ENCODE results near the gene ZFP64. TPM values are rescaled to one million over a fixed set of nuclear protein-coding genes. Genes with fewer than 3 reads are reported as not detected.
"Not testable (repeated sequence)": the region's sequence is repeated elsewhere in the genome, so short reads cannot be mapped to it uniquely, and the experiment has no call there.

Gene ZFP64
- total and polyA plus RNA-seq, 2 of the 4 experiments (the other 2 are of a cell fraction) = 14.3 to 17.1 TPM

DNA sequence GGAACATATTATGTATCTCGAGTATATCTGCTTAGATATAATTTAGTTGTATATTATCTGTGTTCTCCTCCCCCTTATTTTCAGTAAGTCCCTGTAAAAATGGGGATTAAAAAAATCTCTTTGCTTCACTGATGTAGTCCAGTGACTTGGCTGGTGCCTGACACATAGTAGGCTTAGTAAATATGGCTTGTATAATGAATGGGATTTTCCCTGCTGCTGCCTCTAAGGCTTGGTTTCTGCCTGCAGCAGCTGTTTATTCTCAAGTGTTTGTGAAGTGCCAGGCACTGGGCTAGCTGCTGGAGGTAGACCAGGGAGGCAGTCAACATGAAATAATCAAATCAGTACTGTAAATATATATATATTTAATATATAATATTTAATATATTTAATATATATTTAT, 1.6 kb upstream of the ZFP64 start:
- H3K4me3 ChIP-seq (ENCODE audit: insufficient read depth, low read depth, low read length) = no peak overlapping the region
- H3K4me2 ChIP-seq (ENCODE audit: low read depth, low read length) = no peak overlapping the region
- dilution Hi-C loops (cut with HindIII; ENCODE audit: low sequenced_read_pairs, unreplicated experiment) (no loop called here), intact Hi-C loops (cut with micrococcal nuclease) (no loop called here), in situ Hi-C loops (cut with MboI; ENCODE audit: low sequenced_read_pairs) (no loop called here)
- H3K56ac ChIP-seq (ENCODE audit: extremely low read depth, insufficient read depth, low read length) = no peak overlapping the region
- BruUV-seq (replicated peaks) = no TSS peak
- ATAC-seq (ENCODE audit: low read depth) = no peak
- no peak overlapping the region for H2AFZ ChIP-seq (replicated peaks; ENCODE audit: low read length, poor library complexity)
- H3K9me3 ChIP-seq (ENCODE audit: control insufficient read depth, insufficient read depth, low read length) = no peaks in the 10 kb centered on the region
- H3K23ac ChIP-seq (ENCODE audit: low read depth, low read length) = no peak overlapping the region
- H2BK20ac ChIP-seq (ENCODE audit: low read depth, low read length) = no peak overlapping the region
- no peak overlapping the region for H4K8ac ChIP-seq (ENCODE audit: low read depth in 2 of 2, low read length in 2 of 2)
- no peaks in the 10 kb centered on the region for H3K9me1 ChIP-seq (ENCODE audit: insufficient read depth, low read length)
- H3K36me3 ChIP-seq (ENCODE audit: control insufficient read depth, insufficient read depth, low read length) = no peaks in the 10 kb centered on the region
- ChIA-PET CTCF (no interaction called here), POLR2A (ENCODE audit: unreplicated experiment) (no interaction called here)
- TF ChIP-seq RFX5 (IDR thresholded peaks at IDR 0.05; ENCODE audit: low read depth, low read length) (no peak), MAZ (IDR thresholded peaks at IDR 0.05; ENCODE audit: borderline replicate concordance, low read depth, low read length) (no peak), CHD1 (IDR thresholded peaks at IDR 0.05; ENCODE audit: low read depth, low read length) (no peak), CEBPB (IDR thresholded peaks at IDR 0.05; ENCODE audit: low read depth, low read length) (no peak)
- TF ChIP-seq, protein P1, sequence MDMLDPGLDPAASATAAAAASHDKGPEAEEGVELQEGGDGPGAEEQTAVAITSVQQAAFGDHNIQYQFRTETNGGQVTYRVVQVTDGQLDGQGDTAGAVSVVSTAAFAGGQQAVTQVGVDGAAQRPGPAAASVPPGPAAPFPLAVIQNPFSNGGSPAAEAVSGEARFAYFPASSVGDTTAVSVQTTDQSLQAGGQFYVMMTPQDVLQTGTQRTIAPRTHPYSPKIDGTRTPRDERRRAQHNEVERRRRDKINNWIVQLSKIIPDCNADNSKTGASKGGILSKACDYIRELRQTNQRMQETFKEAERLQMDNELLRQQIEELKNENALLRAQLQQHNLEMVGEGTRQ (IDR thresholded peaks at IDR 0.05; ENCODE audit: low read depth, low read length) = no peak
- H3K4ac ChIP-seq (ENCODE audit: low read depth, low read length) = no peak overlapping the region
- H3K4me1 ChIP-seq (ENCODE audit: control insufficient read depth, insufficient read depth, low read length) = peaks cover 2% of the 10 kb centered on the region; the same call in 1 of the 2 replicates
- H4K20me1 ChIP-seq (ENCODE audit: insufficient read depth, low read length) = peaks cover 4% of the 10 kb centered on the region; the same call in 1 of the 2 replicates
- no peak overlapping the region for H2AK9ac ChIP-seq (replicated peaks; ENCODE audit: low read depth, low read length, poor library complexity)
- H3K9ac ChIP-seq (ENCODE audit: low read depth, low read length) = no peak overlapping the region
- no peak overlapping the region for H2BK15ac ChIP-seq (ENCODE audit: low read depth, low read length)
- no peak overlapping the region for H3K14ac ChIP-seq (replicated peaks; ENCODE audit: low read depth, low read length)
- H2BK5ac ChIP-seq (ENCODE audit: low read depth, low read length, poor library complexity, severe bottlenecking) = no peak overlapping the region
- H2AK5ac ChIP-seq (ENCODE audit: low read depth, low read length) = no peak overlapping the region
- H3K79me1 ChIP-seq (ENCODE audit: low read depth in 1 of 2, low read length in 2 of 2) = peaks cover 8 to 20% of the 10 kb centered on the region in 2 experiments; a peak in 3 of 4 replicates
- H3K27ac ChIP-seq (ENCODE audit: insufficient read depth, low read length) = no peak overlapping the region
- DNase-seq = no peak
- no peak overlapping the region for H4K91ac ChIP-seq (ENCODE audit: insufficient read depth, low read depth, low read length)
- no peak overlapping the region for H2BK120ac ChIP-seq (ENCODE audit: low read depth, low read length)
- no peaks in the 10 kb centered on the region; the same call in 1 of the 2 replicates for H3K27me3 ChIP-seq (ENCODE audit: control insufficient read depth, insufficient read depth, low read length)
- no peak overlapping the region for H4K5ac ChIP-seq (ENCODE audit: low read depth, low read length)
- H3K18ac ChIP-seq (ENCODE audit: low read depth, low read length) = no peak overlapping the region
- WGBS, 2 experiments (ENCODE audit: extremely low coverage in 2 of 2, insufficient read length in 1 of 2) = no CpG with 5 or more reads among the region's 1 CpG

DNA sequence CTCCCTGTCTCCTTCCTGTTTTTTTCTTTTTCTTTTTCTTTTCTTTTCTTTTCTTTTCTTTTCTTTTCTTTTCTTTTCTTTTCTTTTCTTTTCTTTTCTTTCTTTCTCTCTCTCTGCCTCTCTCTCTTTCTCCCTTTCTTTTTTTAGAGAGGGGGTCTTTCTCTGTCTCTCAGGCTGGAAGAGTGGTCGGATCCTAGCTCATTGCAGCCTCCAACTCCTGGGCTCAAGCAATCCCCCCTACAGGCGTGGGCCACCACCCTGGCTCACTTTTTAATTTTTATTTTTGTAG, 1.1 kb upstream of the ZFP64 start:
- H2BK5ac ChIP-seq (ENCODE audit: low read depth, low read length, poor library complexity, severe bottlenecking); ATAC-seq (ENCODE audit: low read depth); H3K14ac ChIP-seq (replicated peaks; ENCODE audit: low read depth, low read length); H3K27me3 ChIP-seq (ENCODE audit: control insufficient read depth, insufficient read depth, low read length); H3K4me1 ChIP-seq (ENCODE audit: control insufficient read depth, insufficient read depth, low read length); H3K36me3 ChIP-seq (ENCODE audit: control insufficient read depth, insufficient read depth, low read length); H2BK20ac ChIP-seq (ENCODE audit: low read depth, low read length); H4K91ac ChIP-seq (ENCODE audit: insufficient read depth, low read depth, low read length); dilution Hi-C loops (cut with HindIII; ENCODE audit: low sequenced_read_pairs, unreplicated experiment); H3K4ac ChIP-seq (ENCODE audit: low read depth, low read length); in situ Hi-C loops (cut with MboI; ENCODE audit: low sequenced_read_pairs); intact Hi-C loops (cut with micrococcal nuclease); POLR2A ChIA-PET (ENCODE audit: unreplicated experiment); H2AFZ ChIP-seq (replicated peaks; ENCODE audit: low read length, poor library complexity); H3K27ac ChIP-seq (ENCODE audit: insufficient read depth, low read length); H2AK5ac ChIP-seq (ENCODE audit: low read depth, low read length); H3K23ac ChIP-seq (ENCODE audit: low read depth, low read length); H4K20me1 ChIP-seq (ENCODE audit: insufficient read depth, low read length); H2BK120ac ChIP-seq (ENCODE audit: low read depth, low read length); H3K9ac ChIP-seq (ENCODE audit: low read depth, low read length); H4K5ac ChIP-seq (ENCODE audit: low read depth, low read length); H3K9me3 ChIP-seq (ENCODE audit: control insufficient read depth, insufficient read depth, low read length); H3K18ac ChIP-seq (ENCODE audit: low read depth, low read length); H2BK15ac ChIP-seq (ENCODE audit: low read depth, low read length); BruUV-seq (replicated peaks); H3K9me1 ChIP-seq (ENCODE audit: insufficient read depth, low read length); H3K56ac ChIP-seq (ENCODE audit: extremely low read depth, insufficient read depth, low read length); H2AK9ac ChIP-seq (replicated peaks; ENCODE audit: low read depth, low read length, poor library complexity); H3K4me3 ChIP-seq (ENCODE audit: insufficient read depth, low read depth, low read length); DNase-seq: not testable (repeated sequence)
- CTCF ChIA-PET = interaction anchor here (1.7 kb wide), 1 partner anchor 19 kb away, joined by 3 read pairs; no protein-coding TSS in a partner anchor
- Histone ChIP-seq H3K79me1 (ENCODE audit: low read depth in 1 of 2, low read length in 2 of 2) (peaks cover 13 to 23% of the 10 kb centered on the region in 2 experiments), H3K4me2 (ENCODE audit: low read depth, low read length) (peak overlapping the region; percentile 96; the same call in 1 of the 2 replicates), H4K8ac (ENCODE audit: low read depth in 2 of 2, low read length in 2 of 2) (peak overlapping the region in 1 of 2 experiments; percentile 90; a peak in 1 of 4 replicates)
- WGBS, 2 experiments (ENCODE audit: extremely low coverage in 2 of 2, insufficient read length in 1 of 2) = no CpG with 5 or more reads among the region's 2 CpGs

Measured in IMR-90 (cell line).